SH-SY5Y (cell line): ENCODE data around the gene HSP90AB1.

Source experiments
- GATA2 ChIP-seq: IDR thresholded peaks from 2 replicates; pipeline ENCODE4 v1.6.1; 2011; ENCODE audit warnings: mild to moderate bottlenecking, low read depth, low read length
- GATA3 ChIP-seq: IDR thresholded peaks from 2 replicates; pipeline ENCODE4 v1.6.1; 2011; ENCODE audit warnings: low read depth, mild to moderate bottlenecking, low read length, moderate library complexity

DNA sequence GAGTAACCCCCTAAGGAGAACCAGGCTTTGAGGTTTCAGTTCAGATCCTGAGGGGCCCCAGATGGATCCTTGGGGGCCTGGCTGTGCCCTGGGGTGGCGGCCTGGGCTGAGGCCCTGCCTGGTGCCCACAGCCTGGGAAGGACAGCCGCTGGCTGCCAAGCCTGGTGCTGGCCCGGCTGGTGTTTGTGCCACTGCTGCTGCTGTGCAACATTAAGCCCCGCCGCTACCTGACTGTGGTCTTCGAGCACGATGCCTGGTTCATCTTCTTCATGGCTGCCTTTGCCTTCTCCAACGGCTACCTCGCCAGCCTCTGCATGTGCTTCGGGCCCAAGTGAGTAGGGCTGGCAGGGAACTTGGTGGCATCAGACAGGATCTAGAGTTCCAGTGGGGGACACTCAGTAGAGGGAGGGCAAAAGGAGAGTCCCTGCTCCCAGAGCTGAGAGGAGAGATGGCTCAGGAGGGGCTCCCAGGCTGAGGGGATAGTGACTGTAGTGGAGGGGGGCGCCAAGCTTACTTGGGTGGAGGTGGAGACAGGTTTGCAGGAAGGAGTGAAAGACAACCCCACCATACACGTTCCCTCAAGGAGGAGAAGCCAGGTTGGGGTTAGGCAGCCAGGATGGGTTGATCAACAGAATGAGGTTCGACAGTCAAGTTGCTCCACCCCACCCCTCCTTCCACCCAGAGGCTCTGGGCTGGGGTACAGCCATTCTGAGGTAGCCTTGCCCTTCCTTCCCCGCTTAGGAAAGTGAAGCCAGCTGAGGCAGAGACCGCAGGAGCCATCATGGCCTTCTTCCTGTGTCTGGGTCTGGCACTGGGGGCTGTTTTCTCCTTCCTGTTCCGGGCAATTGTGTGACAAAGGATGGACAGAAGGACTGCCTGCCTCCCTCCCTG lies 14.0 kb upstream of the HSP90AB1 start:
- TF ChIP-seq GATA2 (no peak), GATA3 (no peak)
